ENCODE measurements around the gene INPP5J.
"Not testable (repeated sequence)": the region's sequence is repeated elsewhere in the genome, so short reads cannot be mapped to it uniquely, and the experiment has no call there.

The INPP5J gene

GRCh38 chr22:31095637-31096249 is 27.0 kb upstream of the INPP5J start:
- Histone ChIP-seq H3K4me2 (ENCODE audit: low read depth, low read length, poor library complexity, severe bottlenecking) (no peak overlapping the region), H3K4me3 (ENCODE audit: insufficient read depth, low read length, poor library complexity, severe bottlenecking) (no peak overlapping the region), H3K27me3 (ENCODE audit: low read length) (no peaks in the 10 kb centered on the region), H3K9ac (ENCODE audit: low read length) (no peak overlapping the region), H2AFZ (ENCODE audit: low read depth, low read length, severe bottlenecking) (no peak overlapping the region), H3F3A (ENCODE audit: insufficient read depth) (no peaks in the 10 kb centered on the region), H4K20me1 (ENCODE audit: low read depth, low read length) (no peaks in the 10 kb centered on the region), H3K79me2 (ENCODE audit: insufficient read depth, low read length) (no peaks in the 10 kb centered on the region), H3K9me2 (replicated peaks; ENCODE audit: insufficient read depth, low read length) (no peaks in the 10 kb centered on the region), H3K27ac (ENCODE audit: low read depth, low read length) (no peak overlapping the region), H3K9me3 (ENCODE audit: insufficient read depth, low read length) (no peaks in the 10 kb centered on the region), H3K36me3 (ENCODE audit: low read length) (no peaks in the 10 kb centered on the region)
- TF ChIP-seq, protein P1, sequence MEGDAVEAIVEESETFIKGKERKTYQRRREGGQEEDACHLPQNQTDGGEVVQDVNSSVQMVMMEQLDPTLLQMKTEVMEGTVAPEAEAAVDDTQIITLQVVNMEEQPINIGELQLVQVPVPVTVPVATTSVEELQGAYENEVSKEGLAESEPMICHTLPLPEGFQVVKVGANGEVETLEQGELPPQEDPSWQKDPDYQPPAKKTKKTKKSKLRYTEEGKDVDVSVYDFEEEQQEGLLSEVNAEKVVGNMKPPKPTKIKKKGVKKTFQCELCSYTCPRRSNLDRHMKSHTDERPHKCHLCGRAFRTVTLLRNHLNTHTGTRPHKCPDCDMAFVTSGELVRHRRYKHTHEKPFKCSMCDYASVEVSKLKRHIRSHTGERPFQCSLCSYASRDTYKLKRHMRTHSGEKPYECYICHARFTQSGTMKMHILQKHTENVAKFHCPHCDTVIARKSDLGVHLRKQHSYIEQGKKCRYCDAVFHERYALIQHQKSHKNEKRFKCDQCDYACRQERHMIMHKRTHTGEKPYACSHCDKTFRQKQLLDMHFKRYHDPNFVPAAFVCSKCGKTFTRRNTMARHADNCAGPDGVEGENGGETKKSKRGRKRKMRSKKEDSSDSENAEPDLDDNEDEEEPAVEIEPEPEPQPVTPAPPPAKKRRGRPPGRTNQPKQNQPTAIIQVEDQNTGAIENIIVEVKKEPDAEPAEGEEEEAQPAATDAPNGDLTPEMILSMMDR (IDR thresholded peaks at IDR 0.05; ENCODE audit: insufficient read depth, low read length, poor library complexity, severe bottlenecking) = no peak
- no peak for TF ChIP-seq EZH2phosphoT487 (conservative IDR thresholded peaks at IDR 0.05; ENCODE audit: low read length)

GRCh38 chr22:31096657-31097279 is 26.0 kb upstream of the INPP5J start:
- H3K4me3 ChIP-seq (ENCODE audit: insufficient read depth, low read length, poor library complexity, severe bottlenecking) = no peak overlapping the region
- TF ChIP-seq EZH2phosphoT487 (conservative IDR thresholded peaks at IDR 0.05; ENCODE audit: low read length) = no peak
- no peak overlapping the region for H3K27ac ChIP-seq (ENCODE audit: low read depth, low read length)
- H3F3A ChIP-seq (ENCODE audit: insufficient read depth) = no peaks in the 10 kb centered on the region
- no peak overlapping the region for H2AFZ ChIP-seq (ENCODE audit: low read depth, low read length, severe bottlenecking)
- H4K20me1 ChIP-seq (ENCODE audit: low read depth, low read length) = no peaks in the 10 kb centered on the region
- H3K4me2 ChIP-seq (ENCODE audit: low read depth, low read length, poor library complexity, severe bottlenecking) = no peak overlapping the region
- no peaks in the 10 kb centered on the region for H3K9me3 ChIP-seq (ENCODE audit: insufficient read depth, low read length)
- H3K79me2 ChIP-seq (ENCODE audit: insufficient read depth, low read length) = no peaks in the 10 kb centered on the region
- no peaks in the 10 kb centered on the region for H3K9me2 ChIP-seq (replicated peaks; ENCODE audit: insufficient read depth, low read length)
- no peak overlapping the region for H3K9ac ChIP-seq (ENCODE audit: low read length)
- no peaks in the 10 kb centered on the region for H3K27me3 ChIP-seq (ENCODE audit: low read length)
- H3K36me3 ChIP-seq (ENCODE audit: low read length) = no peaks in the 10 kb centered on the region

DNA sequence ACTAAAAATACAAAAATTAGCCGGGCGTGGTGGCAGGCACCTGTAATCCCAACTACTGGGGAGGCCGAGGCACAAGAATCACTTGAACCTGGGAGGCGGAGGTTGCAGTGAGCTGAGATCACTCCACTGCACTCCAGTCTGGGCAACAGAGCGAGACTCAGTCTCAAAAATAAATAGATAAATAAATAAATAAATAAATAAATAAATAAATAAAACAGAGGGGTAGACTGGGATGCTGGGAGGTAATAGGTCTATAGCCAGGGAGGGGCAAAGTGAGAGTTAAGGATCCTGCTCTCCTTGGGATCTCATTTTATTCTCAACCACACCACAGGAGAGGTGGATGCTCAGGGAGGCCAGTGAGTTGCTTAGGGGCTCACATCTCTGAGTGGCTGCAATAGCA is 25.2 kb upstream of the INPP5J start:
- H3K4me3 ChIP-seq (ENCODE audit: insufficient read depth, low read length, poor library complexity, severe bottlenecking); H3K9me2 ChIP-seq (replicated peaks; ENCODE audit: insufficient read depth, low read length); H3K9ac ChIP-seq (ENCODE audit: low read length); H3K36me3 ChIP-seq (ENCODE audit: low read length); H4K20me1 ChIP-seq (ENCODE audit: low read depth, low read length); H3K9me3 ChIP-seq (ENCODE audit: insufficient read depth, low read length); H3K27ac ChIP-seq (ENCODE audit: low read depth, low read length); H3F3A ChIP-seq (ENCODE audit: insufficient read depth); H3K27me3 ChIP-seq (ENCODE audit: low read length); H3K79me2 ChIP-seq (ENCODE audit: insufficient read depth, low read length); H2AFZ ChIP-seq (ENCODE audit: low read depth, low read length, severe bottlenecking); H3K4me2 ChIP-seq (ENCODE audit: low read depth, low read length, poor library complexity, severe bottlenecking): not testable (repeated sequence)

- Histone ChIP-seq H2AFZ (ENCODE audit: low read depth, low read length, severe bottlenecking) (no peak overlapping the region), H3K4me2 (ENCODE audit: low read depth, low read length, poor library complexity, severe bottlenecking) (no peak overlapping the region), H3K79me2 (ENCODE audit: insufficient read depth, low read length) (no peaks in the 10 kb centered on the region), H4K20me1 (ENCODE audit: low read depth, low read length) (no peaks in the 10 kb centered on the region), H3K36me3 (ENCODE audit: low read length) (no peaks in the 10 kb centered on the region), H3F3A (ENCODE audit: insufficient read depth) (no peaks in the 10 kb centered on the region), H3K9me2 (replicated peaks; ENCODE audit: insufficient read depth, low read length) (no peaks in the 10 kb centered on the region), H3K27ac (ENCODE audit: low read depth, low read length) (no peak overlapping the region), H3K27me3 (ENCODE audit: low read length) (no peaks in the 10 kb centered on the region), H3K9ac (ENCODE audit: low read length) (no peak overlapping the region), H3K4me3 (ENCODE audit: insufficient read depth, low read length, poor library complexity, severe bottlenecking) (no peak overlapping the region), H3K9me3 (ENCODE audit: insufficient read depth, low read length) (no peaks in the 10 kb centered on the region)
- TF ChIP-seq, protein P1 (IDR thresholded peaks at IDR 0.05; ENCODE audit: insufficient read depth, low read length, poor library complexity, severe bottlenecking) = no peak
- no peak for TF ChIP-seq EZH2phosphoT487 (conservative IDR thresholded peaks at IDR 0.05; ENCODE audit: low read length)
These were observed 24.7 kb upstream of the INPP5J start for GRCh38 chr22:31097941-31098631.

All from SU-DHL-6 (cell line).